COR-L47 (cell line): ENCODE results near the gene SOWAHD.
"Not testable (repeated sequence)": the region's sequence is repeated elsewhere in the genome, so short reads cannot be mapped to it uniquely, and the experiment has no call there.

Experiments
- DNase-seq: peaks from one replicate; lab custom pipeline; 2025; lab: John Stamatoyannopoulos, UW

The SOWAHD gene, protein sequence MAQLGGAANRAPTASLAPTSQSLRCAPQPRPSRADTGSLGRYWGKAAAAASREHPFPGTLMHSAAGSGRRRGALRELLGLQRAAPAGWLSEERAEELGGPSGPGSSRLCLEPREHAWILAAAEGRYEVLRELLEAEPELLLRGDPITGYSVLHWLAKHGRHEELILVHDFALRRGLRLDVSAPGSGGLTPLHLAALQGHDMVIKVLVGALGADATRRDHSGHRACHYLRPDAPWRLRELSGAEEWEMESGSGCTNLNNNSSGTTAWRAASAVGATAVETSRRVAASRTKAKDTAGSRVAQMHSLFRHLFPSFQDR

DNA sequence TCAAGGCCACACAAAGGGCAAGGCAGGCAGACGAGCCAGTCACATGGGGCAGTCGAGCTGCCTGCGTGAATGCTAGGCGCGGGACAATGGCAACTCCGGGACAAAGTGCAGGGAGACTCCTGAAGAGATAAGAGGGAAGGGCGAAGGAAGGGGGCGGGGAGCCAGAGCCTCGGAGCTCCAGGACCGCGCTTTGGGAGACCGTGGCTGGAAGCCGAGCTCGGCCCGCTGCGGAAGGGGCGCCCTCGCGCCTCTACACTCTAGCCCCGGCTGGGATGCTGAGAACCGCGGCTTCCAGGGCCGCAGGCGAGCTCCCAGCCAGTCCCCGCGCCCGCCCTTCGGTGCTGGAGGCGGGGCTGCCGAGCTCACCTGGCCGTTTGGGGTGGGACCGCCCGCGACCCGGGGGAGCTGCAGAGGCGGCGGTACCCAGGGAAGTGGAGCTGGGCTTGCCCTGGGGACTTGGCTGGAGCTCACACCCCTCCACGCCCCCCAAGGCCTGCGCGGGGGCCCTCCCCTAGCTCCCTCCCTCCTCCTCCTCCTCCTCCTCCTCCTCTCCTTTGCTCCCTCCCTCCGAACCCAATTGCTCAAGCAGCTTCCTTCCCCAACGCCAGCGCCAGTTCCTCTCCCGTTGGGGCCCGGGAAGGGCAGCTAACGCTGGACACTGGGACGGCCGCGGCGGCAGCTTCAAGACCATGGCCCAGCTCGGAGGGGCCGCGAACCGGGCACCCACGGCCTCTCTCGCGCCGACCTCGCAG is at the start of gene SOWAHD:
SOWAHD (plus strand) TSS at position 610 of the 752 bp plus-strand sequence; CDS start at position 690, 80 bp downstream.
- no peak for DNase-seq

DNA sequence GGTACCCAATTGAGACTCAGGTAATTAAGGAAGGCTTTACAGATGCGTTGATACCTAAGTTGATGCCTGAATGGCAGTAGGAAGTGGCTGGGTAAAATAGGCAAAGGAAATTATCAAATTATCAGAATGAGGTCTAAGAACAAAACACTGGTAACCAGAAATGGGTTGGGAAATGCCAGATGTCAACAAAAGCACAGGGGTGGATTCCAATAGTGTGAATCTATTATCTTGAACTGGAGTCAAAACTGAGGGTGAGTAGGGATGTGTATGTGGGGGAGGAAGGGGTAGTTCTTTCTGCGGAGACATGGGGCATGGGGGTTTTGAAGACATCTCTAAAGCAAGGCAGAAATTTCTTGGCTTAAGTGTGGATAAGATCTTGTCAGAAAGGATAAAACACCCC is 49.5 kb upstream of the SOWAHD start:
- no peak for DNase-seq

DNA sequence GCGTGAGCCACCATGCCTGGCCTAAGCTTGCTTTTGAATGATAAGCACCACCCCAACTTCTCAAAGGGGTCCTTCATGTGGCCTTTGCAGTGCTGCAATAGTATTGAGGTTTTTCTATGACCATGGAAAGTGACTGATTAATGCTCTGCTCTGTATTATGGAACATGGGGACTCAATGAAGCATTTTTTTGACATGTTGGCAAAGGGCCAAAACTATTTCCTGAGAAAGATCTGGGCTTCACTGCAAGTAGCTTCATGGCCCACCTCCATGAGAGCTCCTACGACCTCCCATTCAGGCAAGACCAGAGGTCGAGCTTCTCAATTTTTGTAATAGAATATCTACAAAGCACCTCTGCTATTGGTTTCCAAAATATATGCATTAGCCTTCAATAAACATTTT is 48.8 kb upstream of the SOWAHD start:
- DNase-seq = no peak

DNA sequence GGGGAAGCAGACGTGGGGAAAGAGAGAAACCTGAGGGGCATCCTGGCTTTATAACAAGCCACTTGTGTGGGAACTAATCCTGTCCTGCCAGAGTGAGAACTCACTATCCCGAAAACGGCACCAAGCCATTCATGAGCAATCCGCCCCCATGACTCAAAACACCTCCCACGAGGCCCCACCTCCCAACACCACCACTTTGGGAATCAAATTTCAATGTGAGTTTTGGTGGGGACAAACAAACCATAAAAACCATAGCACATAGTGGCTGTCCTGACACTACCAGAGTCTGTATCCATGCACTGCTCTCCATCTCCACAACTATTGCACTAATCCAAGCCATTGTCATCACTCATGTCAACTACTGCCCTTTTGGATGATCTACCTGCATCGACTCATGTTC is 36.9 kb upstream of the SOWAHD start:
- no peak for DNase-seq

DNA sequence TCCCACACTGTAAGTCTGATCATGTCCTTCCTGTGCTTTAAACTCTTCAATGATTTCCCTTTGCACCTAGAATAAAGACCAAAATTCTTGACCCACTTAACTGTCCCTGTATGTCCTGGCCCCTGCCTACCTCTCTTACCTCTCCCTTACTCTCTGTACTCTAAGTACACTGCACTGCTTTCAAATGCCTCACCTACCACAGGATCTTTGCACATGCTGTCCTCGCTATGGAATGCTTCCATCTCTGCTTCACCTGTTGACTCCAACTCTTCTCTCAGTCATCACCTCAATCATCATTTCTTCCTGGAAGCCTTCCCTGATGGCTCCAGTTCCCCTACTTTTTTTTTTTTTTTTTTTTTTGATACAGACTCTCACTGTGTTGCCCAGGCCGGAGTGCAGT is 36.5 kb upstream of the SOWAHD start:
- no peak for DNase-seq

DNA sequence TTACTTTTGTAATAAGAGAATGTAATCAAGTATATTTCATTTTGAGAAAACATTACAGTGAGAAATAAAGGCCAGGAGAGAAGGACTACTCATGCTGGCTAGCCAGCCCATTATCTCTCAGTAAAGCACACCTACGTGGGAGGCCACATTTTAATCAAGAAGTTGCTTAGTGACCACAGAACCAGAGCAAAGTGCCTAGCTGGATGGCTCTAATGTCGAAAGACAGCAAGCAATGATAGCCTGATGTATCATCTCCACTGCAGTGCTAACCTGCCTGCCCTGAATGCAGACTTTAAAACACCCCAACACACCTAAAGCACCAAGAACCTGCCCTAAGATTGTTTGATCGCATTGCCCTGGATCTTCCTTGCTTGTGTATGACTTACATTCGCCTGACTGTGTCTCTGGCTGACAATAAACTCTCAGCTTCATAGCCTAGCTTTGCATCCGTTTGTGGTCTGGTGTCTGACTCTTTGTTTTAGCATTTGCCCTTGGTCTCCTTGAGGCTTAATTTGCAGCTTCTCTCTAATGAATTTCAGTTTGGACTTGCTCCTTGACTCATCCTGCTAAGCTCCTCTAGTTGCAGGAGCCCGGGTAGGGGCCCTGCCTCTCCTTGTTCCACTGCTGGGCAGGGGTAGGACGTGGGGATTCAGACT is 31.4 kb upstream of the SOWAHD start:
- no peak for DNase-seq

DNA sequence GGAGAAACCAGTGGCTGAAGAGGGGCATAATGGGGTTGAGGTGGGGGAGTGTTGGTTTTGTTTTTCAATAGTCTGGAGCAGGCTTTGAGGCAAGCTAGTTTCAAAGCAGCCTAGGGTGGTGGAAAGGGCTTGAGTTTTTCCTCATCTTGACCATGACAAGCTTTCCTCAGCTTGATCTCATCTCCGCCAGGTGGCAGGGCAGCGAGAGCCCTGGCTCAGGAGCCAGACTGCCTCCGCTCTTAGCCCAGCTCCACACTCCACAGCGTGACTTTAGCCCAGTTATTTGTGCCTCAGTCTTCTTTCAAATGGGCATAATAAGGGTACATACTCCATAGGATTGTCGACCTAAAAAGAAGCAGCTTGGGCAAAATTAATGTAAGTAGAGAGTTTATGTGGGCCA is 29.9 kb upstream of the SOWAHD start:
- no peak for DNase-seq

DNA sequence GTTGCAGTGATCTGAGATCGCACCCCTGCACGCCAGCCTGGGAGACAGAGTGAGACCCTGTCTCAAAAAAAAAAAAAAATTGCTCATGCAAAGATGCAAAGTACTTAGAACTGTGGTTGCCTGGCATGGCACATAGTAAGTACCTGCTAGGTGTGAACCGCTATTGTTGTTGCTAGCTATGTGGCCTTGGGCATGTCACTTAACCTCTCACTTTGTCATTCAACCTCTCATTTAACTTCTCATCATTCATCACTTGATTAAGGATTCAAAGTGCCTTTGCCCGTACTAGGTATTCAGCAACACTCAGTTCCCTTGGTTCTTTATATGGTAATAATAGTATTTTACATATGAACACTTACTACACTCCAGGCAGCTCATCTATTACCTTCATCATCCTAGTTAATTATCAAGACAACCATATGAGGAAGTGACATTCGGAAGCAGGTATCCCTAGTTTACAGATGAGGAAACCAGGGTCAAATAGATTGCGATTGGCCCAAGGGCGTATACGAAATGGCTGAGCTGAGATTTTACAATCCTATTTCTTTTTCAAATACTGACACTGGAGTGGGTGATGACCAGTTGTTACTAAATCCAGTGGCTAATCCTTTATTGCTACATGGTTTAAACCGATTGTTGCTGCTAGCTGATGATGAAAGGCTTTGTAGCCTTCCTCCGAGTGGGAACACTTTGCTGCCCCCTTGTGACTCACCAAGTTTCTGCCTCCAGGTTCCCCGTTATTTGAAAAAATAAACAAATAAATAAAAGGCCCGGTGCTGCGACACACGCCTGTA is 28.8 kb upstream of the SOWAHD start:
- DNase-seq = peak; percentile 26

DNA sequence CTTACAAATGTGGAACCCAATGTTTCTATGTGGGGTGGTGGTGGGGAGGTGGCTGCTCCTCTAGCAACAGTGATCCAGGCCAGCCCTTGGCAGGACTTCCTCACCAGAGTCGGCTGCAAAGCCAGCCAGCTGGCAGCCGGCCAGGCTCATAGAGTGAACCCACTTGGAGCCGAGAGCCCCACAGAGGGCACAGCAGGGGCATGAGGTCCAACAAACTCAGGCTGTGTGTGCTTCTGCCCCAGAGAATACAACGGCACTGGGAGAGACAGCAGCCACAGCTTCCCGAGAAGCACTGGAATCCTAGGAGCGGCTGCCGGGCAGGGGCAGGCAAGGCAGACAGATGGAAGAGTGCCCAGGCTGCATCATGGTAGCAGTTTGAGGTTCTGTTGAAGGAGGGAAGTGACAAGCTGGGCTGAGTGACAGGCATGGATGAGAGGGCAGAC is 23.5 kb upstream of the SOWAHD start:
- peak; percentile 86 for DNase-seq

DNA sequence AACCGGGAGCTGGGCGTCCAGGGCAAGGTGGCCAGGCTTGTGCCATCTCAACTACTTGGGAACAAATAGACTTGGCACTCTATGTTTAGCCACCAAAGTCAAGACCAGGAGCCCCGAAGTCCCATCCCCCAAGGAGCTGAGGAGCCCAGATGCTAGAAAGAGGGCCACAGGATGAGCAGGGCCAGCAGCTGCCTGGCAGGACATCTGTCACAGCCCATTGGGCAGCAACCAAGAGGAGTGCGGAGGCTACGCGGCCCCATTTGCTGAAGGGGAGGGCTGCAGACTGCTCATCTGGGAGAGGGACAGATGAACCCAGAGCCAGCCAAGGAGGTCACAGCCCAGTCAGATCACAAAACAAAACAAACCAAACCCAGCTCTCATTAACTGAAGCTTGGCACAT is 22.9 kb upstream of the SOWAHD start:
- no peak for DNase-seq

DNA sequence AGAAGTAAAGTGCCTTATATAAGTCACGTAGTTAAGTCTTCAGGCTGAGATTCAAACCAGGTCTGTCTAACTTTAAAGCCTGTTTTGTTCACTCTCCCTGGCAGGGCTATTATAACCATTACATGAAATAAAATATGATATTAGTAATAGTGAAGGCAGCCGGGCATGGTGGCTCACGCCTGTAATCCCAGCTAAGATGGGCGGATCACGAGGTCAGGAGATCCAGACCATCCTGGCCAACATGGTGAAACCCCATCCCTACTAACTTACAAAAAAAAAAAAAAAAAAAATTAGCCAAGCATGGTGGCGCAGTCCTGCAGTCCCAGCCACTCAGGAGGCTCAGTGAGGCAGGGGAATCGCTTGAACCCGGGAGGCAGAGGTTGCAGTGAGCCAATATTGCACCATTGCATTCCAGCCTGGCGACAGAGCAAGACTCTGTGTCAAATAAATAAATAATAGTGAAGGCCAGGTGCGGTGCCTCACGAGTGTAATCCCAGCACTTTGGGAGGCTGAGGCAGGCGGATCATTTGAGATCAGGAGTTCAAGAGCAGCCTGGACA is 22.1 kb upstream of the SOWAHD start:
- DNase-seq = no peak

DNA sequence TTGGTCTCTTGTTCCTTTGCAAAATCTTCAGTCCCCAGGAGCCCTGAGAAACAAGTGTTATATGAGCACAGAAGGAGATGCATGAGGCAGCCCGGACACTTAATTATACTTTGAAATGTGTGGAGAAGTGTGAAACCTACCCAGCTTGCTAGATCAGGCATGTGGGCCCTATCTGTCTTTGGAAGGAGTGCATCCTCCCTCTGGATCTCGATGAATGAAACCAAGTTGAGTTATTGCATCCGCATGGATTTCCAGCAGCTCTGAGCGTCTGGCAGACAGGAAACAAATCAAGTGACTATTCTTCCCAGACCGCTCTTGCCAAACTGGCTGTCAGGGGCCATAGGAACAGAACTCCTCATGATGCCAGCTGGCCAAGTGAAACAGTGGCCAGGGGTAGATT is 19.6 kb upstream of the SOWAHD start:
- DNase-seq = no peak

DNA sequence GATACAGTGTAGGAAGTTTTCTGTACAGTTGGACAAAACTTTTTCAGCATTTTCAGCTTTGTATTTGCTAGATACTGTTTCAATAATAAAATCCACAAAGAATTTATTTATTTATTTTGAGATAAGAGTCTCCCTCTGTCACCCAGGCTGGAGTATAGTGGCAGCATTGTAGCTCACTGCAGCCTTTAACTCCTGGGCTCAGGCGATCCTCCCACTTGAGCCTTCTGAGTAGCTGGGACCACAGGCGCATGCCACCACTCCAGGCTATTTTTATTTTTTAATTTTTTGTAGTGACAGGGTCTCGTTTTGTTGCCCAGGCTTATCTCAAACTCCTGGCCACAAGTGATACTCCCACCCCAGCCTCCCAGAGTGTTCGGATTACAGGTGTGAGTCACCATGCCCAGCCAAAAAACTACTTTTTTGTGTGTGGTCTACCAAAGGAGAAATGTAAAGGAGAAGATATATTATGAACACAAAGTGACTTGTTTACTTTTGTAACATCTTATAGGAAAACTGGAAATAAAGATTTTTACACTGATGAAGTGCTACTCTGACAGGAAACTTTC is 13.0 kb upstream of the SOWAHD start:
- DNase-seq = no peak

DNA sequence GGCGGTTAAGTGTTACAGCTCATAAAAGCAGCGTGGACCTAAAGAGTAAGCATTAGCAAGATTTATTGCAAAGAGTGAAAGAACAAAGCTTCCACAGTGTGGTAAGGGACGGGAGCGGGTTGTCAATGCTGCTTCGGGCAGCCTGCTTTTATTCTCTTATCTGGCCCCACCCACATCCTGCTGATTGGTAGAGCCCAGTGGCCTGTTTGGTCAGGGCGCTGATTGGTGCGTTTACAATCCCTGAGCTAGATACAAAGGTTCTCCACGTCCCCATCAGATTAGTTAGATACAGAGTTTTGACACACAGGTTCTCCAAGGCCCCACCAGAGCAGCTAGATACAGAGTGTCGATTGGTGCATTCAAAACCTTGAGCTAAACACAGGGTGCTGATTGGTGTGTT is 8.3 kb upstream of the SOWAHD start:
- not testable (repeated sequence) for DNase-seq

DNA sequence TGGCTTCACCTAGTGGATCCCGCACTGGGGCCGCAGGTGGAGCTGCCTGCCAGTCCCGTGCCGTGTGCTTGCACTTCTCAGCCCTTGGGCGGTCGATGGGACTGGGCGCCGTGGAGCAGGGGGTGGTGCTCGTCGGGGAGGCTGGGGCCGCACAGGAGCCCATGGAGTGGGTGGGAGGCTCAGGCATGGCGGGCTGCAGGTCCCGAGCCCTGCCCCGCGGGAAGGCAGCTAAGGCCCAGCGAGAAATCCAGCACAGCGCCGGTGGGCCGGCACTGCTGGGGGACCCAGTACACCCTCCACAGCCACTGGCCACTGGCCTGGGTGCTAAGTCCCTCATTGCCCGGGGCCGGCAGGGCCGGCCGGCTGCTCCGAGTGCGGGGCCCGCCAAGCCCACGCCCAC is 7.6 kb upstream of the SOWAHD start:
- not testable (repeated sequence) for DNase-seq

DNA sequence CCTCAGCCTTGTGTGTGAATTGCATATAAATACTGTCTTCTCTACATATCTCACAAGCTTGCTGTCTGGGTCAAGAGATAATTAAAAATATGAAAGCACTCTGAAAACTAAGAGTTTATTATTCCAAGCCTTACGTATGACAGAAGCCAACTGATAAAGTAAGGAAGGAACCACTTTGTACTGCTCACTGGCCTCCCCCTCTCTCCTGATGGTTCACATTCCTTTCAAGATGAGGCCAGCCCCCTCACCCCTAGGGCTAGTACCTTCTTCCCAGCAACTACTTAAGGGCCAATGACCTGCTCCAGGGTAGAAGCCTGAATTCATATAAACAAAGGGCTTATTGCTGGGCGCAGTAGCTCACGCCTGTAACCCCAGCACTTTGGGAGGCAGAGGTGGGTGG is 5.4 kb upstream of the SOWAHD start:
- DNase-seq = no peak

DNA sequence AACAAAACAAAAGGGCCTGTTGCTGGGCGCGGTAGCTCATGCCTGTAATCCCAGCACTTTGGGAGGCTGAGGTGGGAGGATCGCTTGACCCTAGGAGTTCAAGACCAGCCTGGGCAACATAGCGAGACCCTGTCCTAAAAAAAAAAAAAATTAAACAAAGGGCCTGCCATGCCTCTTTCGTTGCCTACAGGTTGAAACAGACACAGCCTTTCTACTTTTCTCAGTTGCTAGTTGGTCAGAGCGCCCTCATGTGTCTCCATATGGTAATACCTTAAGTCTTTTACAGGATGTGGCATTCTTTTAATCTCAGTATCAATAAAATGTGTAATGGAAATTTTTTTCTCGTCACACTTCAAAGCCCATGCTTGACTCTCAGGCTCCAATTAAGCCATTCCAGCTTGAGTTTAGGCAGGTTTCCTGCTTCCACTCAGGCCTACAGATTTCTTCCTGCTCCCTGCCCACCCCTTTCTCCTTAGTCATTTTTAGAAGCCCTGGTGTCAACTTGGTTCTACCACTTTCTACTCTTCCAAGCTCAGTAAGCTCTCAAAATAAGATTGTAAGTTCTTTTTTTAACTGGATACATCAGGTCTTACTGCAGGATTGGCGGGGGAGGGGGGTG is 4.6 kb upstream of the SOWAHD start:
- DNase-seq = peak; percentile 14

DNA sequence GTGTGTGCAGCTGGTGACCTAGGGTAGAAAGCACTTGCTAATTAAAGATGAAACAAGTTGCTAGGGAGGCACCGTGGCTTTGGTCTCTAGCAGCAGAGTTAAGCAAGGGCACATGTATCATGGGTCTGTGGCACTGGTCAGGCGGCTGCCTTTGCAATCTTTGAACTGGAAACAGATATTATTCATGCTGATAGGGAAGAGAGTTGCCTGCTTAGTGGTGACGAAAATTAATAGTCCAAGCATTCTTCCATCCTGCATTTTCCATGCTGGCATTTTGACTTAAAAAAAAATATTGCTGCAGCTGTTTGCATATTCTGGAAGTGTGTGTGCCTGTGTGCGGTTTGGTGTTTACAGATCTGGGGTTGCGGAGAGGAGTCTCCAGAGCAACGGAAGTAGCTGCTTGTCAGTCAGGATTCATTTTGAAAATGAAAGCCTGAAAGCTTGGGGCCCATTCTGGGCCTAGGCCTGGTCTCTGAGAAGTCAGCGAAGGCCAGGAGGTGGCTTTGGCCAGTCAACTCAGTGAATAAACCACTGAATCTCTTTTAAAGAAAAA is 2.3 kb upstream of the SOWAHD start:
- no peak for DNase-seq

DNA sequence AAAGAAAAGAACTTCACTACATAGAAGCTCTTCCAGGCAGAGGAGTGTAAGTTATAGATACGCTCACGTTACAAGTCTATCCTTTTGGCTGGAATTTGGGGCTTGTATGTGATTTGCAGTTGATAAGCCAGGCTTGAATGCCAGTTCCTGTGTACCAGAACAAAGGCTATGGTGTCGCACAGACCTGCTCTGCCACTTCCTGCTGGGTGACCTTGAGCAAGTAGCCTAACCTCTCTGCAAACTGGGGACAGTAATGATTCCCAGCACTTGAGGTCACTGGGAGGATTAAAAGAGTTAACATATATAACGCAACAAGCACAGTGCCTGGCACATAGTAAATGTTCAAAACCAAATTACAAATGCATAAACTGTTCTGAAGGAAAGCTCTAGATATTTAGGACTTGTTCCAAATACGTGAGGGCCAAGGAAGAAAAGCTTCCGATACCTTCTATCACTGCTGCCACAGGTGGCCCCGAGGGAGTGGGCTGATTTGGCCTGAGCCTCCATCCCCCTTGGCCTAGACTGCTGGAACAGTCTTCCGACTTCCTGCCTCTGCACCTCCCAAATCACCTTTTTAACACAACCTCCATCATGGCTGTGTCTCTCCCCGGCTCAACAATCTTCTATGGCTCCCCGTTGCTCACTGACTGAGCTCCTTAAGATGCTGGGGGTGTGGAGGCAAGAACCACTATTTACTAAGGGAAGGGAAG is 1.3 kb upstream of the SOWAHD start:
- no peak for DNase-seq

DNA sequence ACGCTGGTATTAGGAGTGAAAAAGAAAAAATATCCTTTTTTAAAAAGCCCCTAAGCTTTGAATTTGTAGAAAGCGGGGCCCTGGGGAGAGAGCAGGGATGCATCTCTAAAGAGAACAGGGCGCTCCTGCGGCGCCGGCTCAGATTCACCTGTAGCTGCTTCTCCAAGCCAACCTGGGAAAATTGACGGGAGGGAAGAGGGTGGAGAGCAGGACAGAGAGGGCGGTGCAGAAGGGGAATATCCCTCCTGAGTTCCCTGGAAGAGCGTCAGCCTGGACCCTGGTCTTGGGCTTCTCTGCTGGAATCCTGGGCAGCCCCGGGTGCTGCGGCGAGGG is 776 bp upstream of the SOWAHD start:
- DNase-seq = no peak
